ENCODE measurements around the gene STOX2. TPM values are rescaled to one million over a fixed set of nuclear protein-coding genes. Genes with fewer than 3 reads are reported as not detected.
"Not testable (repeated sequence)": the region's sequence is repeated elsewhere in the genome, so short reads cannot be mapped to it uniquely, and the experiment has no call there.

Gene STOX2
- total RNA-seq, 1 donor from 2014 or later: 42.3 TPM

GRCh38 chr4:183936047-183936446 lies 30.9 kb downstream of the STOX2 start:
- DNase-seq: no peak

- DNase-seq: no peak
These were observed 31.7 kb downstream of the STOX2 start for GRCh38 chr4:183936574-183937345.

GRCh38 chr4:183940864-183941263 lies 35.8 kb downstream of the STOX2 start:
- no peak for DNase-seq

- DNase-seq: no peak
These were observed 36.9 kb downstream of the STOX2 start for GRCh38 chr4:183941964-183942363.

GRCh38 chr4:183945741-183946140 lies 40.6 kb downstream of the STOX2 start:
- no peak for DNase-seq

- no peak for DNase-seq
These were observed 45.4 kb downstream of the STOX2 start for GRCh38 chr4:183950536-183950935.

- DNase-seq: not testable (repeated sequence)
These were observed 47.5 kb downstream of the STOX2 start for GRCh38 chr4:183952652-183953051.

- no peak for DNase-seq
These were observed 54.4 kb downstream of the STOX2 start for GRCh38 chr4:183959319-183960045.

- DNase-seq: peak; percentile 81
These were observed 54.9 kb downstream of the STOX2 start for GRCh38 chr4:183960046-183960420.

- no peak for DNase-seq
These were observed 55.9 kb downstream of the STOX2 start for GRCh38 chr4:183960962-183961541.

- no peak for DNase-seq
These were observed 56.7 kb downstream of the STOX2 start for GRCh38 chr4:183961795-183962194.

GRCh38 chr4:183962419-183962818 lies 57.3 kb downstream of the STOX2 start:
- no peak for DNase-seq

GRCh38 chr4:183966371-183966770 lies 61.3 kb downstream of the STOX2 start:
- no peak for DNase-seq

- no peak for DNase-seq
These were observed 62.2 kb downstream of the STOX2 start for GRCh38 chr4:183967266-183967665.

- no peak for DNase-seq
These were observed 63.4 kb downstream of the STOX2 start for GRCh38 chr4:183968502-183968901.

- no peak for DNase-seq
These were observed 63.8 kb downstream of the STOX2 start for GRCh38 chr4:183968931-183969330.

GRCh38 chr4:183969596-183969995 lies 64.5 kb downstream of the STOX2 start:
- no peak for DNase-seq

GRCh38 chr4:183971929-183972490 lies 66.9 kb downstream of the STOX2 start:
- no peak for DNase-seq

- no peak for DNase-seq
These were observed 72.6 kb downstream of the STOX2 start for GRCh38 chr4:183977707-183978106.

- DNase-seq: peak; percentile 27
These were observed 79.5 kb downstream of the STOX2 start for GRCh38 chr4:183984566-183984965.

GRCh38 chr4:183985786-183986185 lies 80.7 kb downstream of the STOX2 start:
- DNase-seq: no peak

GRCh38 chr4:183986291-183986970 lies 81.3 kb downstream of the STOX2 start:
- no peak for DNase-seq
